ENCODE measurements around the gene NTSR2. TPM values are rescaled to one million over a fixed set of nuclear protein-coding genes. Genes with fewer than 3 reads are reported as not detected.

Gene NTSR2
- total and polyA plus RNA-seq, 9 donors, result 0.33 to 3.8 (median 0.97) TPM; not detected in 2

DNA sequence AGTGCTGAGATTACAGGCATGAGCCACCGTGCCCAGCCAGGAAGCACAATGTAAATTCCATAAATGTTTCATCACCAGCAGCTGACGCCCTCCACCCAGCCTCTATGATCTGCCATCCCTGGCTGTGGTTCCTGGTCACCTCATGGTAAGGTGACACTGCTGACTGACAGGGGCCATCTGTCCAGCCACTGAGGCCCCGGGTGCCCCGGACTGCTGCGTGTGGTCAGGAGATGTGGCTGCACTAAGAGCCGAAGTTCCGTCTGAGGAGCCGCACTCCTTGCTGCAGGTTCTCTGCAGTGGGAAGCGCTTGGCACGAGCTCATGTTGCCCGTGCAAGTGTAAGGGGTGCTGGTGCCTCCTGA, 10.9 kb downstream of the NTSR2 start:
- no peak overlapping the region for H3K4me3 ChIP-seq
- peaks cover 6% of the 10 kb centered on the region for H3K4me1 ChIP-seq (ENCODE audit: insufficient read depth)
- 85 to 87% (median 86%) methylated on average over 11 of the region's 11 CpGs for WGBS, 3 donors
- H3K27me3 ChIP-seq, result no peaks in the 10 kb centered on the region
- intact Hi-C loops (cut with DNase I), result no loop called here
- no peak overlapping the region for H3K27ac ChIP-seq
- no peaks in the 10 kb centered on the region for H3K36me3 ChIP-seq
- no peak for DNase-seq
- TF ChIP-seq, protein P1, sequence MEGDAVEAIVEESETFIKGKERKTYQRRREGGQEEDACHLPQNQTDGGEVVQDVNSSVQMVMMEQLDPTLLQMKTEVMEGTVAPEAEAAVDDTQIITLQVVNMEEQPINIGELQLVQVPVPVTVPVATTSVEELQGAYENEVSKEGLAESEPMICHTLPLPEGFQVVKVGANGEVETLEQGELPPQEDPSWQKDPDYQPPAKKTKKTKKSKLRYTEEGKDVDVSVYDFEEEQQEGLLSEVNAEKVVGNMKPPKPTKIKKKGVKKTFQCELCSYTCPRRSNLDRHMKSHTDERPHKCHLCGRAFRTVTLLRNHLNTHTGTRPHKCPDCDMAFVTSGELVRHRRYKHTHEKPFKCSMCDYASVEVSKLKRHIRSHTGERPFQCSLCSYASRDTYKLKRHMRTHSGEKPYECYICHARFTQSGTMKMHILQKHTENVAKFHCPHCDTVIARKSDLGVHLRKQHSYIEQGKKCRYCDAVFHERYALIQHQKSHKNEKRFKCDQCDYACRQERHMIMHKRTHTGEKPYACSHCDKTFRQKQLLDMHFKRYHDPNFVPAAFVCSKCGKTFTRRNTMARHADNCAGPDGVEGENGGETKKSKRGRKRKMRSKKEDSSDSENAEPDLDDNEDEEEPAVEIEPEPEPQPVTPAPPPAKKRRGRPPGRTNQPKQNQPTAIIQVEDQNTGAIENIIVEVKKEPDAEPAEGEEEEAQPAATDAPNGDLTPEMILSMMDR (IDR thresholded peaks at IDR 0.05), result no peak
- TF ChIP-seq EP300 (IDR thresholded peaks at IDR 0.05) (no peak), POLR2A (IDR thresholded peaks at IDR 0.05) (no peak)
- H3K9me3 ChIP-seq, result no peaks in the 10 kb centered on the region

DNA sequence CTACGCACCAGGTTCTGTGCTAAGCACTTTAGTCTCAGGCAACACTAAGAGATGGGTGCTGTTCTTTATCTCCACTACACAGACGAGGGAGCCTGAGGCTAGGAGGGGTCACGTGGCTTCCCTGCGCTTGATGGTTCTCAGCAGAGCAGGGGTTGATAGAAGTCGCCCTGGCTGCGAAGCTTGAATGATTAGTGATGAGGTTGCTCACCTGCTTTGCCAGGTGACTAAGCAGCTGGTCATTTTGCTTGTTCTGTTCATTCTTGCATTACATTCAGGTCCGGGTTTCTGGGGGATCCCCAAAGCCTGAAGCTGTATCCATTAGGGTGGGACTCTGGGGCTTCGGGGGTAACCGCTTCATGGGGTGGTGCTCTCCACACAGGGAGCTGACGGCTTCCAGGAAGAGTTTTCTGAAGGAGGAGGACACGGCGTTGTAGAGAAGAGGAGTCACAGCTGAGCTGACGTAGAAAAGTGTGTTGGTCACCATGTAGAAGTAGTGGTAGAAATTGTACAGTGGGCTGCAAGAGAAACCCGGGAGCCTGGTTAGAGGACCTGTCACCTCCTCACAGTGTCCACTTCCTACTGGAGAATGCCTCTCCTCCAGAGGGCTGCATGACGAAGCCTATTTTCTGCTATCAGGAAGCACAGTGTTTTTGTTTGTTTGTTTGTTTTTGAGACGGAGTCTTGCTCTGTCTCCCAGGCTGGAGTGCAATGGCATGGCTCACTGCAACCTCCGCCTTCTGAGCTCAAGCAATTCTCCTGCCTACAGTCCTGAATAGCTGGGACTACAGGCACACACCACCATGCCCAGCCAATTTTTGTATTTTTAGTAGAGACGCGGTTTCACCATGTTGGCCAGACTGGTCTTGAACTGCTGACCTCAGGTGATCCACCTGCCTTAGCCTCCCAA, 11.5 kb downstream of the NTSR2 start:
- no peaks in the 10 kb centered on the region for H3K9me3 ChIP-seq
- H3K4me1 ChIP-seq (ENCODE audit: insufficient read depth), result peaks cover 6% of the 10 kb centered on the region
- no peak overlapping the region for H3K27ac ChIP-seq
- no peak overlapping the region for H3K4me3 ChIP-seq
- no peaks in the 10 kb centered on the region for H3K27me3 ChIP-seq
- no peaks in the 10 kb centered on the region for H3K36me3 ChIP-seq
- no peak for DNase-seq
- intact Hi-C loops (cut with DNase I), result no loop called here
- WGBS, 3 donors, result 80 to 86% (median 86%) methylated on average over 19 of the region's 19 CpGs
- no peak for TF ChIP-seq POLR2A (IDR thresholded peaks at IDR 0.05)
- no peak for TF ChIP-seq EP300 (IDR thresholded peaks at IDR 0.05)
- TF ChIP-seq, protein P1 (IDR thresholded peaks at IDR 0.05), result no peak

DNA sequence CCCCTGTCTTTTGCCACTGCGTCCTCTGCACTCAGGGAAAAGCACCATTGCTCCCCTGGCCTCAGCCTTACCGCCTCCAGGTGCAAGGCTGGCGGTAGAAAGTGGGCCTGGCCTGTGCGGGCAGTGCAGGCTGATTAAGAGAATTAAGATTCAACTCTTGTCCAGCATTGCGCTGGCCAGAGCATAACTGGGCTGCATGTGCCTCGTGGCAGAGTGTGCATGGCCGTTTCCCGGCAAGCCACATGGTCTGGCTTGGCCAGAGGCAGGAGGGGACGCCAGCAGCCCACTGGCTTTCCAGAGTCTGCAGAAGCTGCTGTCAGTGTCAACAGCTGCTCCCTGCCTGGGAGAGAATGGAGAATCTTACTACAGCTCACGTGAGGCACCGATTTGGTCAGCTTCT, 12.3 kb downstream of the NTSR2 start:
- Histone ChIP-seq H3K4me1 (ENCODE audit: insufficient read depth) (peaks cover 6% of the 10 kb centered on the region), H3K36me3 (no peaks in the 10 kb centered on the region), H3K4me3 (no peak overlapping the region), H3K27ac (no peak overlapping the region), H3K9me3 (no peaks in the 10 kb centered on the region), H3K27me3 (no peaks in the 10 kb centered on the region)
- WGBS, 3 donors, result 75 to 78% (median 78%) methylated on average over 11 of the region's 11 CpGs
- no peak for TF ChIP-seq EP300 (IDR thresholded peaks at IDR 0.05)
- TF ChIP-seq, protein P1 (IDR thresholded peaks at IDR 0.05), result no peak
- TF ChIP-seq POLR2A (IDR thresholded peaks at IDR 0.05), result no peak
- DNase-seq, result no peak
- intact Hi-C loops (cut with DNase I), result no loop called here

DNA sequence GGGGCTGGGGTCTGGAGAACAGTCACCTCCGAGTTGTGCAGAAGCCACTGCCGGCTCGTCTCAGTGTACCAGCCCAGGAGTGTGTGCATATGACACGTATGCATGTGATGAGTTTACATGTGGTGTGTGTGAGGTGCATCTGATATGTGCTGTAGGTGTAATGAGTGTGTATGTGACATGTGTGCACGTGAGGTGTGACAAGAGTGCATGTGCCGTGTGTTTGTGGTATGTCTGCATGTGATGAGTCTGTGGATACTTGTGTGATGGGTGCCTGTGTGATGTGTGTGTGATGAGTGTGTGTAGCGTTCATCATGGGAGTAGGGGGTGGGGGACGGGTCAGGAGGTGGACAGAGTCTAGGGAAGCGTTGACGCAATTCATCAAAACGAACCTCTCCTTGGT, 12.8 kb downstream of the NTSR2 start:
- TF ChIP-seq POLR2A (IDR thresholded peaks at IDR 0.05), result no peak
- TF ChIP-seq EP300 (IDR thresholded peaks at IDR 0.05), result no peak
- TF ChIP-seq, protein P1 (IDR thresholded peaks at IDR 0.05), result no peak
- Histone ChIP-seq H3K27me3 (no peaks in the 10 kb centered on the region), H3K27ac (no peak overlapping the region), H3K4me3 (no peak overlapping the region), H3K4me1 (ENCODE audit: insufficient read depth) (peaks cover 6% of the 10 kb centered on the region), H3K9me3 (no peaks in the 10 kb centered on the region), H3K36me3 (no peaks in the 10 kb centered on the region)
- WGBS, 3 donors, result 86 to 90% (median 88%) methylated on average over 11 of the region's 11 CpGs
- no peak for DNase-seq
- intact Hi-C loops (cut with DNase I), result no loop called here

Measured in ovary (tissue), 9 donors.